ENCODE measurements around the gene MAP2K3.

The MAP2K3 gene

GRCh38 chr17:21362331-21362931 is 77.9 kb downstream of the MAP2K3 start:
- H3K4me3 ChIP-seq (ENCODE audit: low read length), result no peak overlapping the region
- DNase-seq (ENCODE audit: low read depth), result no peak
- no peak for TF ChIP-seq CTCF (conservative IDR thresholded peaks at IDR 0.05; ENCODE audit: low read length)

GRCh38 chr17:21363776-21364642 is 79.5 kb downstream of the MAP2K3 start:
- DNase-seq (ENCODE audit: low read depth), result no peak
- TF ChIP-seq CTCF (conservative IDR thresholded peaks at IDR 0.05; ENCODE audit: low read length), result no peak
- H3K4me3 ChIP-seq (ENCODE audit: low read length), result no peak overlapping the region
